ENCODE data around the gene ETDC.

- TF ChIP-seq CTCF (conservative IDR thresholded peaks at IDR 0.05; ENCODE audit: low read length) (no peak), EZH2phosphoT487 (IDR thresholded peaks at IDR 0.05; ENCODE audit: borderline replicate concordance) (no peak)
These were observed 6.6 kb downstream of the ETDC start for GRCh38 chrX:135315864-135316263.

Data from Loucy (cell line).